ENCODE measurements around the gene NR3C2.

DNA sequence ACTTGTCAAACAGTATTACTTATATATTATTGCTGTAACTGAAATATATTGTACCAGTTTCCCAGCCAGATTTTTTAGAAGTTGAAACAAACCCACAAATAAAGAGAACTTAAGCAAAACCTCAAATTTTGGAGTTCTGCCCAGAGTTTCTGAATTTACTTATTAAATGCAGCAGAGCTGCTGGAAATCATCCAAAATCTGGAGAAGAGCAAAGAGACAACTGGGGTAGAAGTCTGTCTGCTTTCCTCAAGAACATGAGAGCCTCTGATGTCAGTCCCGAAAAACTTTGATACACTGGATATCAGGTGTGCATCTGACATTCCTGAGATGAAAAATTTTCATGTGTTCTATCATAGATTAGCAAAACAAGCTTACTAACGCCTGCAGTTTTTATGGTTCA lies 325.9 kb downstream of the NR3C2 start:
- TF ChIP-seq, protein P1, sequence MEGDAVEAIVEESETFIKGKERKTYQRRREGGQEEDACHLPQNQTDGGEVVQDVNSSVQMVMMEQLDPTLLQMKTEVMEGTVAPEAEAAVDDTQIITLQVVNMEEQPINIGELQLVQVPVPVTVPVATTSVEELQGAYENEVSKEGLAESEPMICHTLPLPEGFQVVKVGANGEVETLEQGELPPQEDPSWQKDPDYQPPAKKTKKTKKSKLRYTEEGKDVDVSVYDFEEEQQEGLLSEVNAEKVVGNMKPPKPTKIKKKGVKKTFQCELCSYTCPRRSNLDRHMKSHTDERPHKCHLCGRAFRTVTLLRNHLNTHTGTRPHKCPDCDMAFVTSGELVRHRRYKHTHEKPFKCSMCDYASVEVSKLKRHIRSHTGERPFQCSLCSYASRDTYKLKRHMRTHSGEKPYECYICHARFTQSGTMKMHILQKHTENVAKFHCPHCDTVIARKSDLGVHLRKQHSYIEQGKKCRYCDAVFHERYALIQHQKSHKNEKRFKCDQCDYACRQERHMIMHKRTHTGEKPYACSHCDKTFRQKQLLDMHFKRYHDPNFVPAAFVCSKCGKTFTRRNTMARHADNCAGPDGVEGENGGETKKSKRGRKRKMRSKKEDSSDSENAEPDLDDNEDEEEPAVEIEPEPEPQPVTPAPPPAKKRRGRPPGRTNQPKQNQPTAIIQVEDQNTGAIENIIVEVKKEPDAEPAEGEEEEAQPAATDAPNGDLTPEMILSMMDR (IDR thresholded peaks at IDR 0.05), result no peak
- no peak for TF ChIP-seq POLR2A (IDR thresholded peaks at IDR 0.05)

Measured in adrenal gland (tissue), 5 donors.